Activated naive CD8-positive, alpha-beta T cell treated with anti-CD3 and anti-CD28 coated beads, Interleukin-2, amount 50 U/mL, for 24 hours (primary cell): Measurements from ENCODE around the gene TTYH2.

Experiments used
- ATAC-seq: fragments of 150-1000 bp; cut with Tn5 transposase; one replicate; pipeline ENCODE4 v1.10.0; 2021
- DNase-seq: peaks from one replicate; pipeline ENCODE4 v3.0.0; 2021
- H3K27ac Mint-ChIP-seq: one replicate; pipeline ENCODE4 v1.8.0; 2021; ENCODE audit warnings: mild to moderate bottlenecking, mixed read lengths
- H3K27me3 Mint-ChIP-seq: one replicate; pipeline ENCODE4 v1.8.0; 2021; ENCODE audit warnings: mixed read lengths
- H3K36me3 Mint-ChIP-seq: one replicate; pipeline ENCODE4 v1.8.0; 2021; ENCODE audit warnings: low read depth, mixed read lengths
- H3K4me1 Mint-ChIP-seq: one replicate; pipeline ENCODE4 v1.8.0; 2021; ENCODE audit warnings: mixed read lengths
- H3K4me3 Mint-ChIP-seq: one replicate; pipeline ENCODE4 v1.8.0; 2021; ENCODE audit warnings: mild to moderate bottlenecking, moderate library complexity, mixed read lengths
- H3K9me3 Mint-ChIP-seq: one replicate; pipeline ENCODE4 v1.8.0; 2021; ENCODE audit warnings: mixed read lengths

TTYH2 gene

DNA sequence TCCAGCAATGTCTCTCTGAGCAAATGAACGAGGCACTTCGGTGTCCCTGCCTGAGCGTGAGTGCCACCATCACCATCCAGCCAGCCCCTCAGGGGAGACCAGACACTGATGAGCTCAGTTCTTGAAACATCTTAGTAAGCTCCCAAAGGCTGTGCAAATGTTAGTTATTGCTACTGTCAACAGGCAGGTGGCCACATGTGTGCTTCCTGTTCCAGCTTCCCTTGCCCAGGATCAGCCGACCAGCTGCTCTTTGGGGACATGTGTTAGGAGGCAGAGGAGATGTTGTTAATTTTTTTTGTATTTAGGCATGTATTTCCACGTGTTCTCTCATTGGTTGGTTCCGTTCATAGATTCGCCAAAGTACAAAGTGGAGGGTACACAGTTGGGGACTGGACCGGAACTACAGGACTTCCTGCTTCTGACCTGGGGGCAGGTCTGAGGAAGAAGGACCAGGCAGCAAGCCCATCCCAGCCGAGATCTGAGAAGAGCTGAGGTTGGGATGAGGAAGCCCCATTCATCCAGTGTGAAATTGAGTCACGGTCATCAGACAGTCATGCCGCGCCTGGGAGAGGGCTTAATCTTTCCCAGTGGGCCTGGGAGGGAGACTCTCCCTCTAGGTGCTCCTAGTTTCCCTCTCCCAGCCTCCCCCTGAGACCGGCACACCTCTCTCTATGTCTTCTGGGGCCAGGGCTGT, 3.8 kb downstream of the TTYH2 start:
- no peaks in the 10 kb centered on the region for H3K27me3 Mint-ChIP-seq
- DNase-seq (no peak), ATAC-seq (no peak)
- peaks cover 9% of the 10 kb centered on the region for H3K36me3 Mint-ChIP-seq
- H3K4me1 Mint-ChIP-seq: peaks cover 39% of the 10 kb centered on the region
- no peaks in the 10 kb centered on the region for H3K9me3 Mint-ChIP-seq
- H3K4me3 Mint-ChIP-seq: no peak overlapping the region
- H3K27ac Mint-ChIP-seq: no peak overlapping the region

GRCh38 chr17:74217888-74218287, 4.5 kb downstream of the TTYH2 start:
- no peaks in the 10 kb centered on the region for H3K27me3 Mint-ChIP-seq
- peaks cover 32% of the 10 kb centered on the region for H3K4me1 Mint-ChIP-seq
- DNase-seq (no peak), ATAC-seq (no peak)
- no peaks in the 10 kb centered on the region for H3K9me3 Mint-ChIP-seq
- peaks cover 9% of the 10 kb centered on the region for H3K36me3 Mint-ChIP-seq
- no peak overlapping the region for H3K27ac Mint-ChIP-seq
- H3K4me3 Mint-ChIP-seq: no peak overlapping the region

DNA sequence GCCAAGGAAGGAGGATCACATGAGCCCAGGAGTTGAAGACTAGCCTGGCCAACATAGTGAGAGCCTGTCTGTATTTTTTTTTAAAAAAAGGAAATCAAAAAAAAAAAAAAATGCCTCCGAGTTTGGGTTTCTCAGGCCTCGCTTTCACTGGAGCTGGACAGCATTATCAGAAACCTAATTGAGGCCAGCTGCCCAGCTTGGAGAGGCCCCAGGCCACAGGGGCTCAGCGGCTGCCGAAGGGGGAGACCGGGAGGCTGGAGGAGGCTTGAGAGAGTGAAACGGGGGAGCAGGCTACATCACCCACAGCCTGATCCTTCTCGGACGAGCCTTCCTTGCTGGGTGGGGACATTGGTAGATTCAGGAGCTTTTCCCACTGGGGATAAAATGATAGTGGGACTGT, 5.1 kb downstream of the TTYH2 start:
- Mint-ChIP-seq H3K36me3 (peaks cover 9% of the 10 kb centered on the region), H3K4me3 (no peak overlapping the region), H3K9me3 (no peaks in the 10 kb centered on the region), H3K27ac (no peak overlapping the region), H3K27me3 (no peaks in the 10 kb centered on the region), H3K4me1 (peaks cover 28% of the 10 kb centered on the region)
- DNase-seq: no peak
- ATAC-seq: no peak

GRCh38 chr17:74219576-74220133, 6.3 kb downstream of the TTYH2 start:
- Mint-ChIP-seq H3K27ac (no peak overlapping the region), H3K9me3 (no peaks in the 10 kb centered on the region), H3K4me3 (no peak overlapping the region), H3K36me3 (peaks cover 9% of the 10 kb centered on the region), H3K4me1 (peaks cover 18% of the 10 kb centered on the region), H3K27me3 (no peaks in the 10 kb centered on the region)
- ATAC-seq: no peak
- no peak for DNase-seq

DNA sequence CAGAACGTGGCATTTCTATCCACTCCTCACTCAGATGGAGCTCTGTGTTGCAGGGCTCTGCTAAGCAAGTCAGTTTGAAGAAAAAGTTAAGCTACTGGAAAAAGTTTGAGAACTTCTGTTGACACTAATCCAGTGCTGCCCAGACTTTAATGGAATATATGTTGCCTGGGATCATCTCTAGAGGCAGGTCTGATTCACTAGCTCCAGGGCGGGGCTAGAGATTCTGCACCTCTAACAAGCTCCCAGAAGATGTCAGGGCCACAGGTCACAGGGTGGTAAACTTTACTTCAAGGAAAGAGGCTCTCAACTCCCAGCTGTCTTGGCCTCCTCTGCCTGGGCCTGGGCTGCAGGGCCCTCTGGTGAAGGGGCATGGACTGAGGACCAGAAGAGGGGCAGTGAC, 6.8 kb downstream of the TTYH2 start:
- no peaks in the 10 kb centered on the region for H3K9me3 Mint-ChIP-seq
- peaks cover 14% of the 10 kb centered on the region for H3K4me1 Mint-ChIP-seq
- H3K36me3 Mint-ChIP-seq: peaks cover 9% of the 10 kb centered on the region
- H3K27ac Mint-ChIP-seq: no peak overlapping the region
- no peaks in the 10 kb centered on the region for H3K27me3 Mint-ChIP-seq
- H3K4me3 Mint-ChIP-seq: no peak overlapping the region
- no peak for ATAC-seq
- no peak for DNase-seq

- Mint-ChIP-seq H3K9me3 (no peaks in the 10 kb centered on the region), H3K27ac (no peak overlapping the region), H3K4me1 (peaks cover 5% of the 10 kb centered on the region), H3K27me3 (no peaks in the 10 kb centered on the region), H3K4me3 (no peak overlapping the region), H3K36me3 (peaks cover 12% of the 10 kb centered on the region)
- ATAC-seq: no peak
- DNase-seq: no peak
Observed at GRCh38 chr17:74220946-74221818, 7.8 kb downstream of the TTYH2 start.

DNA sequence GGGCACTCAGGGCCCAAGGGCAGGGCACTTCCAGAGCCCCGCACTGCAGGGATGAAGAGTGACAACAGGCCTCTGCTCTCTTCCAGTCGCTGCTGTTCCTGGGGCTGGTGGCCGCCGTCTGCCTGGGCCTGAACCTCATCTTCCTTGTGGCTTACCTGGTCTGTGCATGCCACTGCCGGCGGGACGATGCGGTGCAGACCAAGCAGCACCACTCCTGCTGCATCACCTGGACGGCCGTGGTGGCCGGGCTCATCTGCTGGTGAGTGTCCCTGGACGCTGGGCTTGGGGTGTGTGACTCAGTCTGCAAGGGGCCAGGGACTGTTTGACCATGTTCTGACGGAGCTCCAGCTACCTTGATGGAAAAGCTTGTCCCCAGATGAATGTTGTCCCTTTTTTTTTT, 9.0 kb downstream of the TTYH2 start:
- Mint-ChIP-seq H3K36me3 (peaks cover 10% of the 10 kb centered on the region), H3K4me3 (no peak overlapping the region), H3K4me1 (no peaks in the 10 kb centered on the region), H3K9me3 (no peaks in the 10 kb centered on the region), H3K27ac (no peak overlapping the region), H3K27me3 (no peaks in the 10 kb centered on the region)
- ATAC-seq: no peak
- DNase-seq: no peak

- Mint-ChIP-seq H3K4me3 (no peak overlapping the region), H3K9me3 (no peaks in the 10 kb centered on the region), H3K27me3 (no peaks in the 10 kb centered on the region), H3K36me3 (peaks cover 10% of the 10 kb centered on the region), H3K27ac (no peak overlapping the region), H3K4me1 (no peaks in the 10 kb centered on the region)
- ATAC-seq (no peak), DNase-seq (no peak)
Observed at GRCh38 chr17:74223901-74224300, 10.5 kb downstream of the TTYH2 start.

DNA sequence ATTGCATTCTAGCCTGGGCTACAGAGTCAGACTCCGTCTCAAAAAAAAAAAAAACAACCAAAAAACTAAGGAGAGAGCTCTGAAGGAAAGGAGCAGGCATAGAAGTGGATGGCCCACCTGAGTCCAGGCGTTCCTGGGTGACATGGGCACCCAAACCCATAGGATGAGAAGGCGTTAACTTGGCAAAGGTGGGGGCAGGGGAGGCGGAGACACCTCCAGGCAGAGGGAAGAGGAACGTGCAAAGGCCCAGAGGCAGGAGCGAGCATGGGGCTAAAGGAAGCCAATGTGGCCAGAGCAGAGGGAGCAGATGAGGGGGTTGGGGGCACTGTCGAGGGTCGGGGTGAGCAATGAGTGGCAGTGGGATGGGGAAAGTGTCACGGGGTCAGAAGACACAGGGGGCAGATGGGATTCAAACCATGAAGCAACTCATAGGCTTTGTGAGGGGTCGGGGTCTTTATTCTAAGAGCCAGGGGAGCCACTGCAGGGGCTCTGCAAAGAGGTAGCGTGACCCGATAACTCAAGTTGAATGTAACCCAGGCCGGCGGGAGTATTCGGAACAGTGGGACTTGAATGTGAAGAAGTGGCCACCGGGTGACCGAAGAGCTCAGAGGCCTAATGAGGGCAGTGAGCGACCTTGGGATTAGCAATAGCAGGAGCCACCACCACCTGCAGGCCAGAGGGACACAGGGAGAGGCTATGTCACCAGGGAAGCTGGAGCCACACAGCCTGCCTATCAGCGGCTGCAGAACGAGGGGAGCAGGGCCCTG, 11.8 kb downstream of the TTYH2 start:
- DNase-seq: no peak
- Mint-ChIP-seq H3K4me1 (no peaks in the 10 kb centered on the region), H3K4me3 (no peak overlapping the region), H3K36me3 (peaks cover 4% of the 10 kb centered on the region), H3K27me3 (no peaks in the 10 kb centered on the region), H3K27ac (no peak overlapping the region), H3K9me3 (no peaks in the 10 kb centered on the region)
- no peak for ATAC-seq

DNA sequence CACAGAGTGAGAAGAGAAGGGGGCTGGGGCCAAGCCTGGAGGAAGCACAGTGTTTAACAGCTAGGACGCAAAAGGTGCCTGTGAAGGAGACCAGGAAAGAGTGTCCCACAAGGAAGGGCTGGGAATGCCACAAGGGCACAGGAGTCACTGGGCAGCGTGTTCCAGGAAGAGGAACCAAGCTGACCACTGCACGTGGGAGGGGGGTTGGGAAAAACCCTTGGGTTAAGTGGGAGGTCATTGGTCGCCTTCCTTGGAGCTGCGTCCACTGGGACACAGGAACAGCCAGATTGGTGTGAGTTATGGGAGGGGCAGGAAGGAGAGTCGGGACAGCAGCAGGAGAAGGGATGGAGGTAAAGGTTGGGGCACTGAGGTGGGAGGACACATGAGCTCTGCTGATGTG, 12.9 kb downstream of the TTYH2 start:
- Mint-ChIP-seq H3K4me3 (no peak overlapping the region), H3K27me3 (no peaks in the 10 kb centered on the region), H3K9me3 (no peaks in the 10 kb centered on the region), H3K4me1 (no peaks in the 10 kb centered on the region), H3K27ac (no peak overlapping the region), H3K36me3 (peaks cover 5% of the 10 kb centered on the region)
- ATAC-seq (no peak), DNase-seq (no peak)

DNA sequence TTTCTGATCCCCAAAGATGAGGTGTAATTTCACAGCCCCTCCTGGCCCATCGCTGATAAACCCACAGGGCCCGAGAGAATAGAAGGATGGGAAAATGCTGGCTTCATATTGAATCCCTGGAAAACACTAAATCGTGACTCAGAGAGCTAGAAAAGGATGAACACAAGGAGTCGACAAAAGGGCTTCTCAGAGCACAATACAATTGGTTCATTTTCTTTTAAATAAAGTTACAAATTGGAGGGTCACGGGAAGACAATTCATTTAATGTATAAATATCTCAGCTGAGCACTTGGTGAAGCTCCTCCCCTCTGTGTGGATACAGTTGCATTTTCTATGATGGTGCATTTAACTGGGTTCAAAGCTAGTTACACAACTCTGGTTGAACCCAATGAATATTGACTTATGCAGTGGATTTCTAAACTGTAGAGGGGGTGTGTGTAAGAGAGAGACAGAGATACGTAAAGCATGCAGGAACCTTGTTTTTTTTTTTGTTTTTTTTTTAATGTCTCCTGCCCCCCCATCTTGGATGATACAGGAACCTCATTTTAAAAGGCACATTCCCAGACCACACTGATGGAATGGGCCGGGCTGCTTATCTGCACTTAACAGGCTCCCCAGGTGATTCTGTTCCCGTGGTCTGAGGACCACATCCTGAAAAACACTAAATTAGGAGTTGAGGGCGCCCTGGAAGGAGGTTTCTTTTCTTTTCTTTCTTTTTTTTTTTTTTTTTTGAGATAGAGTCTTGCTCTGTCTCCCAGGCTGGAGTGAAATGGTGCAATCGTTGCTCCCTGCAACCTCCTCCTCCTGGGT, 14.1 kb downstream of the TTYH2 start:
- Mint-ChIP-seq H3K36me3 (peaks cover 5% of the 10 kb centered on the region), H3K4me1 (no peaks in the 10 kb centered on the region), H3K27me3 (no peaks in the 10 kb centered on the region), H3K4me3 (no peak overlapping the region), H3K27ac (no peak overlapping the region), H3K9me3 (no peaks in the 10 kb centered on the region)
- DNase-seq (no peak), ATAC-seq (no peak)

GRCh38 chr17:74228306-74228978, 15.1 kb downstream of the TTYH2 start:
- H3K27me3 Mint-ChIP-seq: no peaks in the 10 kb centered on the region
- H3K9me3 Mint-ChIP-seq: no peaks in the 10 kb centered on the region
- no peak overlapping the region for H3K27ac Mint-ChIP-seq

DNA sequence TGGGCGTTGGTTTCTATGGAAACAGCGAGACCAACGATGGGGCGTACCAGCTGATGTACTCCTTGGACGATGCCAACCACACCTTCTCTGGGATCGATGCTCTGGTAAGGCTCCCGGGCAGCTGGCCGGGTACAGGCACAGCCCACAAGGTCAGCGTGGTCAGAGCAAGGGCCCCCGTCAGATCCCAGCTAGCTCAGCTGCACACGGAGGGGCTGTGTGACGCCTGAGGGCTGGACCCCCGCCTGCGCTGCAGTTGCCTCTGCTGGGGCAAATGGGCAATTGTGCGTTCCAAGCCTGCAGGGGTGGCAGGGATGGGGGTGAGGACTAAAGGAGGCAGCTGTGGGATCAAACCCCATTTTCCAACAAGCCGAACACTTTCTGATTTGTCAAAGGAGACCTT, 17.5 kb downstream of the TTYH2 start:
- no peak for ATAC-seq
- Mint-ChIP-seq H3K27me3 (no peaks in the 10 kb centered on the region), H3K9me3 (no peaks in the 10 kb centered on the region), H3K4me1 (no peaks in the 10 kb centered on the region), H3K4me3 (no peak overlapping the region), H3K36me3 (peaks cover 5% of the 10 kb centered on the region), H3K27ac (no peak overlapping the region)
- no peak for DNase-seq

More at GRCh38 chr17:74228306-74228978, 15.1 kb downstream of the TTYH2 start:
- ATAC-seq: no peak
- peaks cover 5% of the 10 kb centered on the region for H3K36me3 Mint-ChIP-seq
- H3K4me1 Mint-ChIP-seq: no peaks in the 10 kb centered on the region
- DNase-seq: no peak
- no peak overlapping the region for H3K4me3 Mint-ChIP-seq
